Neuron (in vitro differentiated cells): ENCODE measurements around the gene PHYHD1.

ENCODE experiments used
- H2AFZ ChIP-seq: one replicate; pipeline ENCODE4 v1.6.1; 2013; ENCODE audit warnings: low read depth, mild to moderate bottlenecking, inconsistent platforms, low read length, moderate library complexity
- H3K27me3 ChIP-seq: one replicate; pipeline ENCODE4 v1.6.1; 2013; ENCODE audit warnings: low read length; ENCODE audit not compliant: insufficient read depth
- H3K36me3 ChIP-seq: one replicate; pipeline ENCODE4 v1.6.1; 2013; ENCODE audit warnings: low read length; ENCODE audit not compliant: insufficient read depth
- H3K4me1 ChIP-seq: one replicate; pipeline ENCODE4 v1.6.1; 2013; ENCODE audit warnings: low read length; ENCODE audit not compliant: insufficient read depth
- H3K4me3 ChIP-seq: 2 replicates; pipeline ENCODE4 v1.5.1; 2013; ENCODE audit warnings: mild to moderate bottlenecking, low read length, moderate library complexity
- H3K9me3 ChIP-seq: one replicate; pipeline ENCODE4 v1.6.1; 2013; ENCODE audit warnings: low read length

The PHYHD1 gene

GRCh38 chr9:128918921-128919320 lies 1.9 kb upstream of the PHYHD1 start:
- H3K4me3 ChIP-seq, result no peak overlapping the region
- H3K4me1 ChIP-seq, result no peaks in the 10 kb centered on the region
- H2AFZ ChIP-seq, result no peak overlapping the region
- H3K36me3 ChIP-seq, result peaks cover 25% of the 10 kb centered on the region
- no peaks in the 10 kb centered on the region for H3K9me3 ChIP-seq
- H3K27me3 ChIP-seq, result no peaks in the 10 kb centered on the region

DNA sequence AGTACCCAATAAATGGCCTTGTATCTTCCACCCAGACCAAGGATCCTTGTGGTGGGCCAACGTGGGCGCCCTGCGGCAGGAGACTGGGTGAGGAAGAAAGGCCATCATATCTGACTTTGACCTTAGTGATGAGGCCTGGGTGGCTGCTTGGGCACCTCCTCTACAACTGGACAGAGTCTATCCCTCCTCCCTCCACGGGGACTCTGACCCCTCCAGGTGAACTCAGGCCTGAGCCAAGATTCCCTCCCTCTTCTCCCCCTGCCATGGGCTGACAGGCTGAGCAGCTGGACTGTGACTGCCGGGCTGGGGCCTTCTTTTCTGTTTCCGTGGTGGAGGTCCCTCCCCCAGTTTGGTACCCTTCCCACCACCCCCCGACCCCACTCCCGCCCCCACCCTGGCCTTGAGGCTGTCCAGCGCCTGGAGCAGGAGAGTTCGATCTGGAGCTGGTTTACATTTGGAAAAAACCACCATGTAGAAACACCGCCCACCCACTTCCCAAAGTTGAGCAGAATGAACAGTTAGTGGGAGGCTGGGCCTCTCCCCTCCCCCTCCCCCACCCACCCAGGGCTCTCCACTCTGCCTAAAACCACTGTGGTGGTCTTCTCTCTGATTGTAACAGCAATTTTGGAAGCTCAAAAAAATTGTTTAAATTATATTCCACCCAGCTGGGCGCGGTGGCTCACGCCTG lies 1.2 kb upstream of the PHYHD1 start:
- Histone ChIP-seq H3K9me3 (no peaks in the 10 kb centered on the region), H3K27me3 (no peaks in the 10 kb centered on the region), H3K4me1 (no peaks in the 10 kb centered on the region), H3K4me3 (no peak overlapping the region), H3K36me3 (peaks cover 24% of the 10 kb centered on the region), H2AFZ (no peak overlapping the region)

- no peak overlapping the region for H2AFZ ChIP-seq
- no peaks in the 10 kb centered on the region for H3K27me3 ChIP-seq
- peaks cover 15% of the 10 kb centered on the region for H3K36me3 ChIP-seq
- no peaks in the 10 kb centered on the region for H3K4me1 ChIP-seq
- no peak overlapping the region for H3K4me3 ChIP-seq
- no peaks in the 10 kb centered on the region for H3K9me3 ChIP-seq
These were observed 1.3 kb downstream of the PHYHD1 start for GRCh38 chr9:128921881-128922763.

- Histone ChIP-seq H3K36me3 (peaks cover 4% of the 10 kb centered on the region), H3K4me1 (no peaks in the 10 kb centered on the region), H3K4me3 (no peak overlapping the region), H2AFZ (no peak overlapping the region), H3K9me3 (no peaks in the 10 kb centered on the region), H3K27me3 (no peaks in the 10 kb centered on the region)
These were observed 2.7 kb downstream of the PHYHD1 start for GRCh38 chr9:128923493-128923883.

DNA sequence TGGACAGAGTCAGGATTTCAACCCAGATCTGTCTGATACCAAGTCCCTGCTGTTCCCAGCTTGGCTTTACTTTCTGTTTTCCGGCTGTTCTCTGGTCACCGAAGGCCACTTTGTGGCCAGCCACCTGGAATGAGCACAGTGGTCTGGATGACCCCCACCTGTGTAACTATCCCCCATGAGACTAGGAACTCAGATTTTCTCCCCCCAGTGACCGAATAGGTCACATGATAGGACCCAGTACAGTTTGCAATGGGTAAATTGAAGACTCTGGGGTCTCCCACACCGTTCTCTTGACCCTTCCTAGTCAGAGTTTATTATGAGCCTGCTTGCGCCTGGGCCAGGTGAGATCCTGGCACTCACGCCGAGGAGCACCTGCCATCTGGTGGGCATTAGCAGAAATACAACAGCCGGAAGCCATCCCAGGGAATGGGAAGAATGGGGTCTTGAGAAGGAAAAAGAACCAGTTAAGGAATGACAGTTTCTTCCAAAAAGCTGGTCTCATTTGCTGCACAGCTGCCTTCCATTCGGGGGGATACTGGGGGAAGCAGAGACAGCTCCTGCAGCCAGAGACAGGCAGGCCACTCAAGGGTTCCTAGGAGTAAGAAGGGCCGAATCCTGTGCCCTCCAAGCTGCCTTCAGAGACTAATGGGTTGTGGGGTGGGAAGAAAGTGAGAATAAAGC lies 7.1 kb downstream of the PHYHD1 start:
- no peaks in the 10 kb centered on the region for H3K4me1 ChIP-seq
- H2AFZ ChIP-seq, result peak overlapping the region; percentile 33

GRCh38 chr9:128928624-128929023 lies 7.8 kb downstream of the PHYHD1 start:
- no peaks in the 10 kb centered on the region for H3K4me1 ChIP-seq
- H3K9me3 ChIP-seq, result no peaks in the 10 kb centered on the region
- H3K36me3 ChIP-seq, result no peaks in the 10 kb centered on the region
- H2AFZ ChIP-seq, result peak overlapping the region; percentile 33
- H3K4me3 ChIP-seq, result no peak overlapping the region
- no peaks in the 10 kb centered on the region for H3K27me3 ChIP-seq

More for the DNA sequence above, 7.1 kb downstream of the PHYHD1 start:
- Histone ChIP-seq H3K27me3 (no peaks in the 10 kb centered on the region), H3K9me3 (no peaks in the 10 kb centered on the region), H3K4me3 (no peak overlapping the region), H3K36me3 (no peaks in the 10 kb centered on the region)

GRCh38 chr9:128929560-128929959 lies 8.8 kb downstream of the PHYHD1 start:
- Histone ChIP-seq H2AFZ (no peak overlapping the region), H3K4me1 (no peaks in the 10 kb centered on the region), H3K4me3 (no peak overlapping the region), H3K36me3 (no peaks in the 10 kb centered on the region), H3K27me3 (no peaks in the 10 kb centered on the region), H3K9me3 (no peaks in the 10 kb centered on the region)

- H3K4me3 ChIP-seq, result no peak overlapping the region
- H2AFZ ChIP-seq, result no peak overlapping the region
- no peaks in the 10 kb centered on the region for H3K36me3 ChIP-seq
- H3K9me3 ChIP-seq, result no peaks in the 10 kb centered on the region
- H3K4me1 ChIP-seq, result no peaks in the 10 kb centered on the region
- H3K27me3 ChIP-seq, result no peaks in the 10 kb centered on the region
These were observed 12.9 kb downstream of the PHYHD1 start for GRCh38 chr9:128933731-128934130.

DNA sequence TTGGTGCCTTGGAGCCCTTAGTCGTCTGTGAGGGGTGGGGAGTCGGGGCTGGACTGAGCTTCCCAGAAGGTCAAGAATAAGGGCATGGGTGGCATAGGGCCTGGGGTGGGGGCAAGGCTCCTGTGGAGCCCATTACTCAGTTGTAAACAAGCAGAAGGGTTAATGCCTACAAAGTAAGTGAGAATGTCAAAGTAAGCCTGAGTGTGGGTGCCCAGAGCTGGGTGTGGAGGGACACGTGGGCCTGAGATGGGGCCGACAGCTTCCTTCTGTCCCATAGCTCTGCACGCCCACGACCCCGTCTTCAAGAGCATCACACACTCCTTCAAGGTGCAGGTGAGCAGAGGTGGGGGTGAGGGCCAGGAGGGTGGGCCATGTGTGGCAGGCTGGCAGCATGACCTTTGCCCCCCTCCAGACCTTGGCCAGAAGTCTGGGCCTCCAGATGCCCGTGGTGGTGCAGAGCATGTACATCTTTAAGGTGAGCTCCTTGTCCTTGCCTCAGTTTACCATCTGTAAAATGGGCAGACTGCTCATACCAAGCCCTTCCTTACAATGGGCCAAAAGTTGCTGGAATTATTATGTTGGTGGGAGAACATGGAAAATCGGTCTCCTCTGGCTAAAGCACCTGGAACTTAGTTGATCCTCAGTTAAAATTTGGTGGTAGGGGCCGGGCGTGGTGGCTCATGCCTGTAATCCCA lies 15.5 kb downstream of the PHYHD1 start:
- no peaks in the 10 kb centered on the region for H3K4me1 ChIP-seq
- H3K4me3 ChIP-seq, result no peak overlapping the region
- no peak overlapping the region for H2AFZ ChIP-seq
- H3K36me3 ChIP-seq, result no peaks in the 10 kb centered on the region
- H3K9me3 ChIP-seq, result no peaks in the 10 kb centered on the region
- H3K27me3 ChIP-seq, result no peaks in the 10 kb centered on the region

GRCh38 chr9:128937310-128938165 lies 16.8 kb downstream of the PHYHD1 start:
- no peaks in the 10 kb centered on the region for H3K36me3 ChIP-seq

DNA sequence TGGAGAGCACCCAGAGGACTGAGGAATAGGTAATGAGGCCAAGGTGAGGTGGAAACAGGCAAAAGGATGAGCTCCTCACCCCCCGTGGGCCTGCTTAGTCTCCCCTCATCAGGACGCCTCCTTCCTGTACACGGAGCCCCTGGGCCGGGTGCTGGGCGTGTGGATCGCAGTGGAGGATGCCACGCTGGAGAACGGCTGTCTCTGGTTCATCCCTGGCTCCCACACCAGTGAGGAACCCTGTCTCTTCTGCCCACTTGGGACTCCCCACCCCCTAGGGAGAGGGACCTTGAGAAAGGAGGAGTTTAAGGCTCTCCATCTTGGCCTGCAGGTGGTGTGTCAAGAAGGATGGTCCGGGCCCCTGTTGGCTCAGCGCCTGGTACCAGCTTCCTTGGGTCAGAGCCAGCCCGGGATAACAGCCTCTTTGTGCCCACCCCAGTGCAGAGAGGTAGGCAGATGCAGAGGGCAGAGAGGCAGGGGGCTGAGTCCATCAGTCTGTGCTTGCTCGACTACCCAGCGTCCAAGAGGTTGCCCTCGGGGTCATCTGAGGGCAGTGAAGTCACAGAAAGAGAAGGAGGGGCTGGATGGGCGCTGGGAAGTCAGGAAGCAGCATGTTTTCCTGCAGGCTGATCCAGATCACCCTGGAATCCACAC lies 19.6 kb downstream of the PHYHD1 start:
- no peak overlapping the region for H3K4me3 ChIP-seq
- no peaks in the 10 kb centered on the region for H3K27me3 ChIP-seq
- peaks cover 2% of the 10 kb centered on the region for H3K36me3 ChIP-seq
- H2AFZ ChIP-seq, result no peak overlapping the region
- no peaks in the 10 kb centered on the region for H3K4me1 ChIP-seq
- H3K9me3 ChIP-seq, result no peaks in the 10 kb centered on the region

More at GRCh38 chr9:128937310-128938165, 16.8 kb downstream of the PHYHD1 start:
- H3K9me3 ChIP-seq, result no peaks in the 10 kb centered on the region
- H3K4me1 ChIP-seq, result no peaks in the 10 kb centered on the region
- no peaks in the 10 kb centered on the region for H3K27me3 ChIP-seq
- no peak overlapping the region for H2AFZ ChIP-seq
- H3K4me3 ChIP-seq, result no peak overlapping the region
